ENCODE results near the gene DPF3.

GRCh38 chr14:72582582-72582981, 311.3 kb downstream of the DPF3 start:
- no peak for TF ChIP-seq CTCF (IDR thresholded peaks at IDR 0.05)
- no peak for TF ChIP-seq ETV6 (CRISPR knock-in tag; IDR thresholded peaks at IDR 0.05)
